GM21576 (cell line): Measurements from ENCODE around the gene ARID5B.

Experiments used
- ATAC-seq: cut with Tn5 transposase; IDR thresholded peaks from one replicate; pipeline ENCODE4 v1.9.1; 2021; ENCODE audit warnings: mild to moderate bottlenecking, moderate library complexity; ENCODE audit not compliant: unreplicated experiment

The ARID5B gene

GRCh38 chr10:61904733-61905725 is 3.5 kb downstream of the ARID5B start:
- ATAC-seq, result peak; percentile 37

- ATAC-seq, result no peak
Observed at GRCh38 chr10:61905837-61906561, 4.5 kb downstream of the ARID5B start.

- ATAC-seq, result no peak
Observed at GRCh38 chr10:61906562-61906901, 5.0 kb downstream of the ARID5B start.

GRCh38 chr10:61907011-61907410 is 5.5 kb downstream of the ARID5B start:
- ATAC-seq, result no peak

- ATAC-seq, result no peak
Observed at GRCh38 chr10:61907587-61907986, 6.1 kb downstream of the ARID5B start.

- ATAC-seq, result no peak
Observed at GRCh38 chr10:61910226-61910805, 8.8 kb downstream of the ARID5B start.

GRCh38 chr10:61910894-61911293 is 9.4 kb downstream of the ARID5B start:
- no peak for ATAC-seq

- ATAC-seq, result no peak
Observed at GRCh38 chr10:61911425-61911824, 9.9 kb downstream of the ARID5B start.

- ATAC-seq, result no peak
Observed at GRCh38 chr10:61912981-61913380, 11.5 kb downstream of the ARID5B start.

GRCh38 chr10:61918140-61918539 is 16.6 kb downstream of the ARID5B start:
- ATAC-seq, result no peak

- ATAC-seq, result no peak
Observed at GRCh38 chr10:61918989-61919388, 17.5 kb downstream of the ARID5B start.

GRCh38 chr10:61919646-61920215 is 18.2 kb downstream of the ARID5B start:
- ATAC-seq, result no peak

- ATAC-seq, result peak; percentile 59
Observed at GRCh38 chr10:61921143-61921542, 19.6 kb downstream of the ARID5B start.

- no peak for ATAC-seq
Observed at GRCh38 chr10:61923210-61923949, 21.9 kb downstream of the ARID5B start.

- ATAC-seq, result no peak
Observed at GRCh38 chr10:61923950-61924274, 22.4 kb downstream of the ARID5B start.

- no peak for ATAC-seq
Observed at GRCh38 chr10:61929555-61929954, 28.1 kb downstream of the ARID5B start.

GRCh38 chr10:61931620-61932332 is 30.3 kb downstream of the ARID5B start:
- no peak for ATAC-seq

- ATAC-seq, result no peak
Observed at GRCh38 chr10:61933859-61934555, 32.5 kb downstream of the ARID5B start.

- no peak for ATAC-seq
Observed at GRCh38 chr10:61935077-61935476, 33.6 kb downstream of the ARID5B start.

- no peak for ATAC-seq
Observed at GRCh38 chr10:61936770-61937169, 35.3 kb downstream of the ARID5B start.
